Heart left ventricle (tissue), 16 donors: ENCODE measurements around the gene SOS1. TPM values are rescaled to one million over a fixed set of nuclear protein-coding genes. Genes with fewer than 3 reads are reported as not detected.

ENCODE experiments used
- ATAC-seq, 4 donors: fragments of 200-7000 bp; cut with Tn5 transposase; one replicate each; pipeline ENCODE4 v1.9.1; 2020 to 2022; ENCODE audit warnings: moderate library complexity in 4 of 4, mild to moderate bottlenecking in 3 of 4, moderate number of reproducible peaks in 1 of 4
- DNase-seq, 5 donors: peaks; one replicate each; pipeline ENCODE4 v3.0.0-alpha.2; 2020
- H3K27ac ChIP-seq, 12 donors: fragments of 200-600 bp; sonication (generic) in 4 of 12; one replicate each; pipeline versions ENCODE4 v1.5.0 to v1.8.0; 2016 to 2022; ENCODE audit warnings: mild to moderate bottlenecking in 2 of 12
- H3K27me3 ChIP-seq, 9 donors: fragments of 200-600 bp; sonication (generic) in 2 of 9; one replicate each; pipeline versions ENCODE4 v1.5.1 to v1.8.0; 2016 to 2022; ENCODE audit warnings: mild to moderate bottlenecking in 3 of 9
- H3K36me3 ChIP-seq, 9 donors: fragments of 200-600 bp; sonication (generic) in 2 of 9; one replicate each; pipeline versions ENCODE4 v1.5.0 to v1.8.0; 2018 to 2022; ENCODE audit warnings: mild to moderate bottlenecking in 2 of 9
- H3K4me1 ChIP-seq, 12 donors: fragments of 200-600 bp; sonication (generic) in 4 of 12; one replicate each; pipeline versions ENCODE4 v1.5.0 to v1.8.0; 2016 to 2022; ENCODE audit warnings: mild to moderate bottlenecking in 3 of 12
- H3K4me3 ChIP-seq, 12 donors: fragments of 200-600 bp; sonication (generic) in 4 of 12; one replicate each; pipeline versions ENCODE4 v1.5.0 to v1.8.0; 2017 to 2022; ENCODE audit warnings: mild to moderate bottlenecking in 9 of 12, moderate library complexity in 4 of 12
- H3K9me3 ChIP-seq, 12 donors: fragments of 200-600 bp; sonication (generic) in 4 of 12; one replicate each; pipeline versions ENCODE4 v1.5.0 to v1.8.0; 2016 to 2022; ENCODE audit warnings: mild to moderate bottlenecking in 1 of 12
- POLR2A ChIP-seq, 2 donors: fragments of 450-650 bp; IDR thresholded peaks; one replicate each; pipeline ENCODE4 v1.6.1; 2017; ENCODE audit warnings: antibody characterized with exemption in 2 of 2, mild to moderate bottlenecking in 2 of 2, moderate library complexity in 2 of 2
- WGBS, 4 donors: extraction: QIAGEN DNeasy Blood & Tissue Kit in 2 of 4; methylation state at CpG; one replicate each; pipeline versions ENCODE4 v1.1.5 to v1.1.7; 2013 to 2018; 5-methylcytosine and 5-hydroxymethylcytosine counted together
- intact Hi-C, 10 donors: fragments of 100-400 bp; cut with DNase I; formaldehyde crosslinking; loops; one replicate each; pipeline versions ENCODE4 v1.11.1 to v1.14.2; 2022
- polyA plus RNA-seq, 2 donors: library from polyadenylated mRNA; stranded (reverse); fragments of 200-250 nt; gene quantifications; one replicate each; pipeline ENCODE4 v1.2.3, GENCODE V29; 2013
- total RNA-seq, 9 donors: library from RNA; depleted of rRNA in 2 of 9; stranded (reverse); fragments of >200 nt in 2 of 9; fragmentation: NEBNext Ultra II Directional in 3 of 9; extraction: Animal tissue kit (Norgen Biotek cat#: 25700) in 3 of 9; gene quantifications; one replicate each; pipeline versions ENCODE4 v1.1.0 to v1.2.4, GENCODE V29; 2016 to 2023
- TF ChIP-seq, protein P1 (sequence below), 12 donors: fragments of 200-600 bp; sonication (generic) in 4 of 12; IDR thresholded peaks; one replicate each; pipeline versions ENCODE4 v1.5.0 to v1.8.0; 2018 to 2022; ENCODE audit warnings: antibody characterized with exemption in 12 of 12, mild to moderate bottlenecking in 5 of 12
- donor health status: ischemic (EF 13 %, LVEDD 7.1; RV severe dilation, severe dysfunction).
- donor health status: healthy with polysubstance abuse.
- donor health status: DM: no; HTN: yes; CAD: no.
- donor health status: DM: no; HTN: no; CAD: no.
- donor health status: ischemic (EF 25% LVEDD 6.9; RV normal size, moderate dysfunction).
- donor health status: ischemic (EF 25% LVEDD 5.7; RV mildly dilated, moderate dysfunction).
- donor health status: healthy.
- donor health status: DM: yes; HTN: yes; CAD: no.
- donor health status: ischemic (EF 35%, LVEDD 5.7; RV mildly dilated, moderate dysfunction).
- donor health status: nonischemic (EF 11% LVEDD 7.7; RV severe dilation, severe dysfunction).
- donor health status: DM: yes; HTN: yes; CAD: no.
- donor health status: PGD.
- donor health status: ischemic (EF 29% LVEDD 5.4; RV normal size, mild dysfunction).
- donor health status: nonischemic (EF 23%, LVEDD 6.1; RV moderate dilation, normal function).

Gene SOS1
- total and polyA plus RNA-seq, 11 donors = 4.7 to 54.5 (median 24.8) TPM

DNA sequence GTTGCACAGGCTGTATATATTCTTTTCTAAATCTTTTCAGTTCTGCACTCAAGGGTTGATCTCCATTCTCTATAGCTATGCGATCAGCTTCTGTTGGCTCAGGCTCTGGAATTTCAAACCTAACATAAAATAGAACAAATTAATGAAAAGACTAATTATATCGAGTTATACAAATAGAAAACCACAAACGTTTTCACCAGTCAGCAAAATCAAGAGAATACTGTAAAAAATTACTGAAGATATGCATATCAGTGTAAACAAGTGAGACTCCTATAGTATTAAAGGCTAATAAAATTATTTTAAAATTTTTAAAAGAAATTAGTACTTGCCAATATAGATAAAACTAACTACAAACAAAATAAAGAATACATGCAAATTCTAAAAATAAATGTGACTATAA, 107.0 kb downstream of the SOS1 start:
- intact Hi-C loops = no loop called here
- H3K4me1 ChIP-seq = peaks cover 0 to 18% (median 11%) of the 10 kb centered on the region in 12 donors
- no peak overlapping the region for H3K4me3 ChIP-seq
- H3K36me3 ChIP-seq = peaks cover 0 to 57% (median 51%) of the 10 kb centered on the region in 9 donors
- no peak for TF ChIP-seq POLR2A (IDR thresholded peaks at IDR 0.05)
- TF ChIP-seq, protein P1, sequence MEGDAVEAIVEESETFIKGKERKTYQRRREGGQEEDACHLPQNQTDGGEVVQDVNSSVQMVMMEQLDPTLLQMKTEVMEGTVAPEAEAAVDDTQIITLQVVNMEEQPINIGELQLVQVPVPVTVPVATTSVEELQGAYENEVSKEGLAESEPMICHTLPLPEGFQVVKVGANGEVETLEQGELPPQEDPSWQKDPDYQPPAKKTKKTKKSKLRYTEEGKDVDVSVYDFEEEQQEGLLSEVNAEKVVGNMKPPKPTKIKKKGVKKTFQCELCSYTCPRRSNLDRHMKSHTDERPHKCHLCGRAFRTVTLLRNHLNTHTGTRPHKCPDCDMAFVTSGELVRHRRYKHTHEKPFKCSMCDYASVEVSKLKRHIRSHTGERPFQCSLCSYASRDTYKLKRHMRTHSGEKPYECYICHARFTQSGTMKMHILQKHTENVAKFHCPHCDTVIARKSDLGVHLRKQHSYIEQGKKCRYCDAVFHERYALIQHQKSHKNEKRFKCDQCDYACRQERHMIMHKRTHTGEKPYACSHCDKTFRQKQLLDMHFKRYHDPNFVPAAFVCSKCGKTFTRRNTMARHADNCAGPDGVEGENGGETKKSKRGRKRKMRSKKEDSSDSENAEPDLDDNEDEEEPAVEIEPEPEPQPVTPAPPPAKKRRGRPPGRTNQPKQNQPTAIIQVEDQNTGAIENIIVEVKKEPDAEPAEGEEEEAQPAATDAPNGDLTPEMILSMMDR (IDR thresholded peaks at IDR 0.05) = no peak
- ATAC-seq (no peak), DNase-seq (no peak)
- no peaks in the 10 kb centered on the region for H3K27me3 ChIP-seq
- WGBS, 4 donors = 88 to 94% (median 91%) methylated on average over 3 of the region's 3 CpGs
- no peaks in the 10 kb centered on the region for H3K9me3 ChIP-seq
- no peak overlapping the region for H3K27ac ChIP-seq

GRCh38 chr2:39008665-39009064, 112.2 kb downstream of the SOS1 start:
- Histone ChIP-seq H3K27ac (no peak overlapping the region), H3K4me3 (no peak overlapping the region), H3K9me3 (no peaks in the 10 kb centered on the region), H3K4me1 (peaks cover 0 to 8% (median 0%) of the 10 kb centered on the region in 12 donors), H3K36me3 (peaks cover 0 to 99% (median 93%) of the 10 kb centered on the region in 9 donors), H3K27me3 (no peaks in the 10 kb centered on the region)
- intact Hi-C loops = no loop called here
- no peak for TF ChIP-seq POLR2A (IDR thresholded peaks at IDR 0.05)
- TF ChIP-seq, protein P1 (IDR thresholded peaks at IDR 0.05) = no peak
- DNase-seq (no peak), ATAC-seq (no peak)
- 91 to 95% (median 94%) methylated on average over 1 of the region's 1 CpG for WGBS, 4 donors

DNA sequence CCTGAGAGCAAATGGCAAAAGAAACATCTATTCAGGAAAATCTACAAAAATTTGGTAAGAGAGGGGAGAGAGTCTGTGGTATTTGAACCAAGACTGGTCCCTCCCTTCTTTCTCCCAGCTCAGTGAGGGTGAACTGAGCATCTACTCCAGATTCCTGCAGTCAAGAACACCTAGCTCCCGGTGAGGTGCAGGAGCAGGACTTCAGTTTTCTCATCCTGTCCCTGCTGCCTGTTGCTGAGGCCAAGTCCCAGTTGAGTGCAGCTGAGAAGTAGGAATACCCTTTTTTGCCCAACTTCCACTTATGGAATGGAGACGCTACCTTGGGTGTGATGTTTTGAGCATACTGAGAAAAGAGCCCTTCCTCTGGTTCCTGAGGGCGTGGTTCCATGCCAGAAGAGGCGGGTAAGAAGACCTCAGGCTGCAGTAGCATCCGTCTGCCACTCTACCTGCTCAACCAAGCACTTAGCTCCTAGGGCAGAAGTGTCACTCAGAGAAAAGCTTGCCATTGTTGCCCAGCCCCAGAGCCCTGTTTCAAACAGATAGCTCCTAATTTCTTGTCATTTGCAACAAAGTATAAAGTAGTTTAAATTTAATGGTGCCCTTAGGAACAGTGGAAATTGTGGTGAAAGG, 112.9 kb downstream of the SOS1 start:
- TF ChIP-seq, protein P1 (IDR thresholded peaks at IDR 0.05) = no peak
- TF ChIP-seq POLR2A (IDR thresholded peaks at IDR 0.05) = no peak
- H3K36me3 ChIP-seq = peaks cover 0 to 99% (median 91%) of the 10 kb centered on the region in 9 donors
- 77 to 98% (median 91%) methylated on average over 4 to 5 of the region's 5 CpGs for WGBS, 4 donors
- H3K27me3 ChIP-seq = no peaks in the 10 kb centered on the region
- ATAC-seq (no peak), DNase-seq (no peak)
- H3K4me1 ChIP-seq = peaks cover 0 to 8% (median 0%) of the 10 kb centered on the region in 12 donors
- H3K4me3 ChIP-seq = no peak overlapping the region
- no peak overlapping the region for H3K27ac ChIP-seq
- intact Hi-C loops = no loop called here
- H3K9me3 ChIP-seq = no peaks in the 10 kb centered on the region

- H3K27ac ChIP-seq = peak overlapping the region in 2 of 12 donors; percentile 9 to 22
- H3K4me3 ChIP-seq = no peak overlapping the region
- H3K4me1 ChIP-seq = peaks cover 0 to 14% (median 0%) of the 10 kb centered on the region in 12 donors
- no peaks in the 10 kb centered on the region for H3K27me3 ChIP-seq
- intact Hi-C loops = no loop called here
- peaks cover 0 to 100% (median 87%) of the 10 kb centered on the region in 9 donors for H3K36me3 ChIP-seq
- ATAC-seq (peak; percentile 66 to 87 (median 76)), DNase-seq (no peak)
- no peak for TF ChIP-seq POLR2A (IDR thresholded peaks at IDR 0.05)
- TF ChIP-seq, protein P1 (IDR thresholded peaks at IDR 0.05) = no peak
- no peaks in the 10 kb centered on the region for H3K9me3 ChIP-seq
- whole genome bisulfite sequencing, 4 donors = 35 to 50% (median 44%) methylated on average over 2 of the region's 2 CpGs
These were observed 120.3 kb downstream of the SOS1 start for GRCh38 chr2:39000552-39000951.
